Activated naive CD8-positive, alpha-beta T cell treated with anti-CD3 and anti-CD28 coated beads for 36 hours (primary cell): ENCODE data around the gene KLHL13. TPM values are rescaled to one million over a fixed set of nuclear protein-coding genes. Genes with fewer than 3 reads are reported as not detected.
"Not testable (repeated sequence)": the region's sequence is repeated elsewhere in the genome, so short reads cannot be mapped to it uniquely, and the experiment has no call there.

Experiments
- DNase-seq: peaks from one replicate; pipeline ENCODE4 v3.0.0; 2021
- H3K27ac Mint-ChIP-seq: one replicate; pipeline ENCODE4 v1.8.0; 2022; ENCODE audit warnings: mild to moderate bottlenecking, moderate library complexity, mixed read lengths
- H3K27me3 Mint-ChIP-seq: one replicate; pipeline ENCODE4 v1.8.0; 2022; ENCODE audit warnings: mild to moderate bottlenecking, mixed read lengths
- H3K36me3 Mint-ChIP-seq: one replicate; pipeline ENCODE4 v1.8.0; 2021; ENCODE audit warnings: mild to moderate bottlenecking, mixed read lengths
- H3K4me1 Mint-ChIP-seq: one replicate; pipeline ENCODE4 v1.8.0; 2021; ENCODE audit warnings: mixed read lengths
- H3K4me3 Mint-ChIP-seq: one replicate; pipeline ENCODE4 v1.8.0; 2022; ENCODE audit warnings: mild to moderate bottlenecking, moderate library complexity, mixed read lengths
- H3K9me3 Mint-ChIP-seq: one replicate; pipeline ENCODE4 v1.8.0; 2022; ENCODE audit warnings: mixed read lengths
- total RNA-seq, 2 experiments: library from RNA; stranded (reverse); gene quantifications; one replicate each; pipeline ENCODE4 v1.2.3, GENCODE V29; 2021

The KLHL13 gene
- total RNA-seq, 2 experiments from 2014 or later: 2.2 to 5.1 TPM

- no peak overlapping the region for H3K4me3 Mint-ChIP-seq
- H3K4me1 Mint-ChIP-seq: no peaks in the 10 kb centered on the region
- H3K27me3 Mint-ChIP-seq: no peaks in the 10 kb centered on the region
- H3K36me3 Mint-ChIP-seq: no peaks in the 10 kb centered on the region
- no peak for DNase-seq
- no peaks in the 10 kb centered on the region for H3K9me3 Mint-ChIP-seq
- H3K27ac Mint-ChIP-seq: no peak overlapping the region
Measured at GRCh38 chrX:117987373-117987772, 129.2 kb downstream of the KLHL13 start.

GRCh38 chrX:117985241-117985640 lies 131.4 kb downstream of the KLHL13 start:
- no peaks in the 10 kb centered on the region for H3K9me3 Mint-ChIP-seq
- H3K27ac Mint-ChIP-seq: no peak overlapping the region
- H3K4me3 Mint-ChIP-seq: no peak overlapping the region
- no peaks in the 10 kb centered on the region for H3K36me3 Mint-ChIP-seq
- no peak for DNase-seq
- no peaks in the 10 kb centered on the region for H3K4me1 Mint-ChIP-seq
- no peaks in the 10 kb centered on the region for H3K27me3 Mint-ChIP-seq

- Mint-ChIP-seq H3K9me3 (no peaks in the 10 kb centered on the region), H3K27me3 (no peaks in the 10 kb centered on the region), H3K27ac (no peak overlapping the region), H3K4me1 (no peaks in the 10 kb centered on the region), H3K36me3 (no peaks in the 10 kb centered on the region), H3K4me3 (no peak overlapping the region)
- no peak for DNase-seq
Measured at GRCh38 chrX:117982694-117983392, 133.8 kb downstream of the KLHL13 start.

GRCh38 chrX:117978402-117978801 lies 138.2 kb downstream of the KLHL13 start:
- Mint-ChIP-seq H3K9me3 (no peaks in the 10 kb centered on the region), H3K36me3 (no peaks in the 10 kb centered on the region), H3K4me3 (no peak overlapping the region), H3K27me3 (no peaks in the 10 kb centered on the region), H3K27ac (no peak overlapping the region), H3K4me1 (no peaks in the 10 kb centered on the region)
- no peak for DNase-seq

GRCh38 chrX:117977526-117977925 lies 139.1 kb downstream of the KLHL13 start:
- no peak overlapping the region for H3K4me3 Mint-ChIP-seq
- peaks cover 2% of the 10 kb centered on the region for H3K4me1 Mint-ChIP-seq
- no peaks in the 10 kb centered on the region for H3K36me3 Mint-ChIP-seq
- H3K27me3 Mint-ChIP-seq: no peaks in the 10 kb centered on the region
- H3K9me3 Mint-ChIP-seq: no peaks in the 10 kb centered on the region
- DNase-seq: no peak
- no peak overlapping the region for H3K27ac Mint-ChIP-seq

- H3K4me3 Mint-ChIP-seq: no peak overlapping the region
- H3K27me3 Mint-ChIP-seq: no peaks in the 10 kb centered on the region
- no peak overlapping the region for H3K27ac Mint-ChIP-seq
- H3K9me3 Mint-ChIP-seq: no peaks in the 10 kb centered on the region
- no peak for DNase-seq
- peaks cover 2% of the 10 kb centered on the region for H3K4me1 Mint-ChIP-seq
- H3K36me3 Mint-ChIP-seq: no peaks in the 10 kb centered on the region
Measured at GRCh38 chrX:117973110-117973807, 143.4 kb downstream of the KLHL13 start.

GRCh38 chrX:117972711-117973109 lies 143.9 kb downstream of the KLHL13 start:
- H3K4me3 Mint-ChIP-seq: no peak overlapping the region
- no peaks in the 10 kb centered on the region for H3K27me3 Mint-ChIP-seq
- H3K4me1 Mint-ChIP-seq: peaks cover 2% of the 10 kb centered on the region

GRCh38 chrX:117969782-117970181 lies 146.8 kb downstream of the KLHL13 start:
- no peak for DNase-seq
- Mint-ChIP-seq H3K4me3 (no peak overlapping the region), H3K27ac (no peak overlapping the region), H3K9me3 (no peaks in the 10 kb centered on the region), H3K4me1 (peaks cover 2% of the 10 kb centered on the region), H3K36me3 (no peaks in the 10 kb centered on the region), H3K27me3 (no peaks in the 10 kb centered on the region)

More at GRCh38 chrX:117972711-117973109, 143.9 kb downstream of the KLHL13 start:
- no peaks in the 10 kb centered on the region for H3K9me3 Mint-ChIP-seq
- H3K36me3 Mint-ChIP-seq: no peaks in the 10 kb centered on the region
- no peak overlapping the region for H3K27ac Mint-ChIP-seq
- DNase-seq: no peak

- no peaks in the 10 kb centered on the region for H3K27me3 Mint-ChIP-seq
- DNase-seq: no peak
- H3K27ac Mint-ChIP-seq: no peak overlapping the region
- no peaks in the 10 kb centered on the region for H3K36me3 Mint-ChIP-seq
- H3K9me3 Mint-ChIP-seq: no peaks in the 10 kb centered on the region
- peaks cover 2% of the 10 kb centered on the region for H3K4me1 Mint-ChIP-seq
- H3K4me3 Mint-ChIP-seq: no peak overlapping the region
Measured at GRCh38 chrX:117969328-117969727, 147.3 kb downstream of the KLHL13 start.

GRCh38 chrX:117959045-117959444 lies 157.6 kb downstream of the KLHL13 start:
- H3K4me1 Mint-ChIP-seq: no peaks in the 10 kb centered on the region
- H3K4me3 Mint-ChIP-seq: no peak overlapping the region
- no peaks in the 10 kb centered on the region for H3K27me3 Mint-ChIP-seq
- no peaks in the 10 kb centered on the region for H3K36me3 Mint-ChIP-seq
- H3K9me3 Mint-ChIP-seq: no peaks in the 10 kb centered on the region
- H3K27ac Mint-ChIP-seq: no peak overlapping the region
- no peak for DNase-seq

- H3K4me3 Mint-ChIP-seq: no peak overlapping the region
- no peak overlapping the region for H3K27ac Mint-ChIP-seq
- H3K36me3 Mint-ChIP-seq: no peaks in the 10 kb centered on the region
- no peak for DNase-seq
- no peaks in the 10 kb centered on the region for H3K27me3 Mint-ChIP-seq
- H3K4me1 Mint-ChIP-seq: no peaks in the 10 kb centered on the region
- H3K9me3 Mint-ChIP-seq: no peaks in the 10 kb centered on the region
Measured at GRCh38 chrX:117957128-117957527, 159.5 kb downstream of the KLHL13 start.

- H3K9me3 Mint-ChIP-seq, H3K27ac Mint-ChIP-seq, DNase-seq: not testable (repeated sequence)
Measured at GRCh38 chrX:117939296-117939695, 177.3 kb downstream of the KLHL13 start.

GRCh38 chrX:117936118-117936517 lies 180.5 kb downstream of the KLHL13 start:
- Mint-ChIP-seq H3K36me3 (no peaks in the 10 kb centered on the region), H3K9me3 (peaks cover 2% of the 10 kb centered on the region)

More at GRCh38 chrX:117939296-117939695, 177.3 kb downstream of the KLHL13 start:
- not testable (repeated sequence) for H3K27me3 Mint-ChIP-seq, H3K4me3 Mint-ChIP-seq, H3K36me3 Mint-ChIP-seq, H3K4me1 Mint-ChIP-seq

GRCh38 chrX:117930116-117930515 lies 186.5 kb downstream of the KLHL13 start:
- H3K27ac Mint-ChIP-seq, H3K4me3 Mint-ChIP-seq, H3K9me3 Mint-ChIP-seq, H3K36me3 Mint-ChIP-seq, H3K27me3 Mint-ChIP-seq, DNase-seq, H3K4me1 Mint-ChIP-seq: not testable (repeated sequence)

More at GRCh38 chrX:117936118-117936517, 180.5 kb downstream of the KLHL13 start:
- DNase-seq: no peak
- H3K4me1 Mint-ChIP-seq: no peaks in the 10 kb centered on the region
- H3K4me3 Mint-ChIP-seq: no peak overlapping the region
- no peak overlapping the region for H3K27ac Mint-ChIP-seq
- no peaks in the 10 kb centered on the region for H3K27me3 Mint-ChIP-seq

GRCh38 chrX:117919755-117920154 lies 196.9 kb downstream of the KLHL13 start:
- no peak overlapping the region for H3K27ac Mint-ChIP-seq
- no peak for DNase-seq
- no peaks in the 10 kb centered on the region for H3K4me1 Mint-ChIP-seq
- no peaks in the 10 kb centered on the region for H3K9me3 Mint-ChIP-seq
- H3K27me3 Mint-ChIP-seq: no peaks in the 10 kb centered on the region
- H3K36me3 Mint-ChIP-seq: no peaks in the 10 kb centered on the region
- H3K4me3 Mint-ChIP-seq: no peak overlapping the region

GRCh38 chrX:117910216-117910615 lies 206.4 kb downstream of the KLHL13 start:
- no peaks in the 10 kb centered on the region for H3K27me3 Mint-ChIP-seq
- no peaks in the 10 kb centered on the region for H3K9me3 Mint-ChIP-seq
- no peaks in the 10 kb centered on the region for H3K4me1 Mint-ChIP-seq
- H3K27ac Mint-ChIP-seq: no peak overlapping the region
- H3K36me3 Mint-ChIP-seq: peaks cover 3% of the 10 kb centered on the region
- no peak for DNase-seq
- H3K4me3 Mint-ChIP-seq: no peak overlapping the region
